Neural crest cell (in vitro differentiated cells): ENCODE data around the gene CERS6. TPM values are rescaled to one million over a fixed set of nuclear protein-coding genes. Genes with fewer than 3 reads are reported as not detected.
"Not testable (repeated sequence)": the region's sequence is repeated elsewhere in the genome, so short reads cannot be mapped to it uniquely, and the experiment has no call there.

Source experiments
- DNase-seq: peaks from one replicate; pipeline ENCODE4 v3.0.0; 2021; ENCODE audit warnings: low read depth, mixed read lengths, low spot score
- H3K27ac Mint-ChIP-seq: one replicate; pipeline ENCODE4 v1.8.0; 2021; ENCODE audit warnings: mild to moderate bottlenecking, mixed read lengths; ENCODE audit not compliant: unreplicated experiment
- H3K27me3 Mint-ChIP-seq: 2 replicates; pipeline ENCODE4 v1.8.0; 2021; ENCODE audit warnings: low read depth, mild to moderate bottlenecking, mixed read lengths
- H3K36me3 Mint-ChIP-seq: 2 replicates; pipeline ENCODE4 v1.8.0; 2021; ENCODE audit warnings: low read depth, mild to moderate bottlenecking, mixed read lengths
- H3K4me1 Mint-ChIP-seq: 2 replicates; pipeline ENCODE4 v1.8.0; 2021; ENCODE audit warnings: mixed read lengths
- H3K4me3 Mint-ChIP-seq: one replicate; pipeline ENCODE4 v1.8.0; 2021; ENCODE audit warnings: mild to moderate bottlenecking, mixed read lengths
- H3K9me3 Mint-ChIP-seq: 2 replicates; pipeline ENCODE4 v1.8.0; 2021; ENCODE audit warnings: mixed read lengths
- CTCF ChIP-seq: fragments of 200-600 bp; sonication (generic); conservative IDR thresholded peaks from 2 replicates; pipeline ENCODE4 v1.5.0; 2021; ENCODE audit warnings: antibody characterized with exemption, mild to moderate bottlenecking
- total RNA-seq: library from RNA; stranded (reverse); gene quantifications from 2 replicates; pipeline ENCODE4 v1.2.1, GENCODE V29; 2021

The CERS6 gene
- total RNA-seq, 1 donor from 2014 or later = 27.4 TPM

GRCh38 chr2:168766600-168766999, 310.5 kb downstream of the CERS6 start:
- no peak for TF ChIP-seq CTCF
- peaks cover 4% of the 10 kb centered on the region for H3K9me3 Mint-ChIP-seq
- H3K4me3 Mint-ChIP-seq = no peak overlapping the region
- H3K36me3 Mint-ChIP-seq = peaks cover 32% of the 10 kb centered on the region
- no peaks in the 10 kb centered on the region for H3K27me3 Mint-ChIP-seq
- H3K4me1 Mint-ChIP-seq = no peaks in the 10 kb centered on the region
- no peak overlapping the region for H3K27ac Mint-ChIP-seq
- no peak for DNase-seq

GRCh38 chr2:168767258-168767657, 311.2 kb downstream of the CERS6 start:
- Mint-ChIP-seq H3K4me1 (no peaks in the 10 kb centered on the region), H3K4me3 (no peak overlapping the region), H3K9me3 (peaks cover 4% of the 10 kb centered on the region), H3K27me3 (no peaks in the 10 kb centered on the region), H3K27ac (no peak overlapping the region), H3K36me3 (peaks cover 32% of the 10 kb centered on the region)
- no peak for TF ChIP-seq CTCF
- no peak for DNase-seq

- peaks cover 35% of the 10 kb centered on the region for H3K36me3 Mint-ChIP-seq
These were observed 312.3 kb downstream of the CERS6 start for GRCh38 chr2:168768357-168768756.

GRCh38 chr2:168770796-168771195, 314.7 kb downstream of the CERS6 start:
- peaks cover 30% of the 10 kb centered on the region for H3K36me3 Mint-ChIP-seq
- no peaks in the 10 kb centered on the region for H3K27me3 Mint-ChIP-seq
- peaks cover 4% of the 10 kb centered on the region for H3K9me3 Mint-ChIP-seq
- no peak for DNase-seq
- no peak overlapping the region for H3K27ac Mint-ChIP-seq
- H3K4me1 Mint-ChIP-seq = no peaks in the 10 kb centered on the region
- no peak overlapping the region for H3K4me3 Mint-ChIP-seq
- no peak for TF ChIP-seq CTCF

More at GRCh38 chr2:168768357-168768756, 312.3 kb downstream of the CERS6 start:
- H3K9me3 Mint-ChIP-seq, H3K4me3 Mint-ChIP-seq, H3K27me3 Mint-ChIP-seq, DNase-seq, H3K27ac Mint-ChIP-seq, H3K4me1 Mint-ChIP-seq: not testable (repeated sequence)

GRCh38 chr2:168772704-168773103, 316.6 kb downstream of the CERS6 start:
- no peaks in the 10 kb centered on the region for H3K27me3 Mint-ChIP-seq
- no peak overlapping the region for H3K27ac Mint-ChIP-seq
- no peak for TF ChIP-seq CTCF
- no peaks in the 10 kb centered on the region for H3K4me1 Mint-ChIP-seq
- H3K36me3 Mint-ChIP-seq = peaks cover 31% of the 10 kb centered on the region
- no peak overlapping the region for H3K4me3 Mint-ChIP-seq
- DNase-seq = no peak
- peaks cover 6% of the 10 kb centered on the region for H3K9me3 Mint-ChIP-seq

GRCh38 chr2:168773128-168773527, 317.1 kb downstream of the CERS6 start:
- no peak for DNase-seq
- H3K36me3 Mint-ChIP-seq = peaks cover 31% of the 10 kb centered on the region
- peaks cover 9% of the 10 kb centered on the region for H3K9me3 Mint-ChIP-seq
- no peak overlapping the region for H3K4me3 Mint-ChIP-seq
- TF ChIP-seq CTCF = no peak
- no peaks in the 10 kb centered on the region for H3K4me1 Mint-ChIP-seq
- H3K27me3 Mint-ChIP-seq = no peaks in the 10 kb centered on the region
- no peak overlapping the region for H3K27ac Mint-ChIP-seq
